Effector CD8-positive, alpha-beta T cell (primary cell): ENCODE data around the gene CLASP1.
"Not testable (repeated sequence)": the region's sequence is repeated elsewhere in the genome, so short reads cannot be mapped to it uniquely, and the experiment has no call there.

Source experiments
- DNase-seq: peaks from one replicate; lab custom pipeline; 2025; lab: John Stamatoyannopoulos, UW

Gene CLASP1

DNA sequence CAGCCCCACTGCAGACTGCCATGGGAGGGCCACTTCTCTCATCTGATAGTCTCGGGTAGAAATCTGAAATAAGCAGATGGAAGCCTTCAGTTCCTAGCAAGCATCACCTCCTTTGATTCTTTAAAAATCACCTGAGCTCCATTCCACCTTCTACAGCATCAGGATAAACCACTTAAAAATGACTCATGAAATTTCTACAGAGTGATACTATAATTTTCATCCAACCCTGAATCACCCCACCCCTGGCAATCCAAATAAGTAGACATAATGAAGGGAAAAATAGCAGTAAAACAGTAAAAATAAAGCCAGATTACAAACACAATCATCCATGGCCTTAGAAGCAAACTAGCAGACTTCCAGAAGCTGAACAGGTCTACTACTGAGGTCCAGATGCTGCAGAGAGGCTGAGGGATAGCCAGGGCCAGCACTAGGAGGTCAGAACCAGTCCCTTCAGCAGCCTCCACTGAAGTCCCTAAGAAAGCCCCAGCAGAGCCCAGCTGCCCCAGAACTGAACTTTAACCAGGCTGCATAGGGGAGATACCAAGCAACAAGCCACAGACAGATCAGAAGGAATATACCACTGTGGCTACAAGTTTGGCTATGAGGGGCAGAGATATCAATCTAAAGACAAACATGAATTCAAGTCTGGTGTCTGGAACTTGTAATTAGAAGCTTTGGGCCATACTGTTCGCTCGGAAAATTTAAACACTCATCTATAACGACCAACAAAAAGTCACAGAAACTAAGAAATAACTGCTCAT, 173.3 kb downstream of the CLASP1 start:
- DNase-seq = no peak

DNA sequence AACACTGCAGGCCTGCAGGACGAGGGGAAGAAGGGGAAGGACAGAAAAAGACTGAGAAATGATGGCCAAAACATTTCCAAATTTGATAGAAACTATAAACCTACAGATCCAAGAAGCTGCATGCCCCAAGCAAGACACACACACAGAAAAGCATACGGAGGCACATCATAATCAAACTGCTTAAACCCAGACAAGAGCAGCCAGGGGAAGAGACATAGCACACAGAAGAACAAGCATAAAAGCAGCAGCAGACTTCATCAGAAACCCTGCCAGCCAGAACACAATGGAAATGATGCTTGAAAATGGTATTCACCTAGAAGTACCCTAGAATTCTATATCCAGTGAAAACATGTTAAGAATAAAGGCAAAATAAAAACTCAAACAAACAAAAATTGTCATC, 175.8 kb downstream of the CLASP1 start:
- no peak for DNase-seq

GRCh38 chr2:121472470-121472993, 176.7 kb downstream of the CLASP1 start:
- DNase-seq = no peak

DNA sequence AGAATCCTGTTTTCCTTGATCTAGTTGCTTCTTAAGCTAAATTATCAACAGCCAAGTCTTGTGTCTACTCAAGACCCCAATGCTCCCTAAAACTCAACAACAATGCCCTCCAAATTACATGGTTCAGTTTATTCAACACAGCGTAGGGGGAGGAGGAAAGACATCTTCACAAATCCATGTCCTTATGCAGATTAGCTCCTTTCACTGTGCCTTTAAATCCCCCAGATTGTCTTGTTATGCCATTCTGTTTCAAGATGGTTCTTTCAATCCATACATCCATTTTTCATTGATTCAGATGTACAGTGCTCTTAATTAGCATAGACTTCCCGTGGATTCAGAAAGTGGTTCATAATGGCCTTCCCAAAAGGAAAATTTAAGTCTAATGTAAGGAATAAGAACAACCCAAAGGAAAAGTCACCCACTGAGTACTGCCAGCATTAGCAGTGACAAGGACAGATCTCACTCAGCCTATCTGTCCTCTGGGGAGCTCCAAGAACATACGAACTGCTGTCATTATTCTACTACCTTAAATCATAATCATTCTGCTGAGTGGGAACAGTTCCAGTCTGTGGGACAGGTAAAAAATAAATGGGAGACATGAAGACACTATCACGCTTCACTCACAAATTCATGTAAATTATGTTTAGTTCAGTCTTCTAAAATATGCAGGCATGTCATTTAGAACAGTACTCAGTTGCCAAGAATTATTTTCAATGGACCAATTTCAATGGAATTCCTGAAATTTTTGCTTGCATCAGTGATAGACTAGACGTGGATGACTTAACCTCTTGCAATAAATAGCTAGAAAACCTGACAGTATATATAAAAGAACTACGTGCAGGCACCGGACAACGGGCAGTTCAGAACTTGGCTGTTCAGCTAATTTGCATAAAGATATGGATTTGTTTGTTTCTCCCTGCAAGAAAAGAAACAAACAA, 177.5 kb downstream of the CLASP1 start:
- DNase-seq = no peak

DNA sequence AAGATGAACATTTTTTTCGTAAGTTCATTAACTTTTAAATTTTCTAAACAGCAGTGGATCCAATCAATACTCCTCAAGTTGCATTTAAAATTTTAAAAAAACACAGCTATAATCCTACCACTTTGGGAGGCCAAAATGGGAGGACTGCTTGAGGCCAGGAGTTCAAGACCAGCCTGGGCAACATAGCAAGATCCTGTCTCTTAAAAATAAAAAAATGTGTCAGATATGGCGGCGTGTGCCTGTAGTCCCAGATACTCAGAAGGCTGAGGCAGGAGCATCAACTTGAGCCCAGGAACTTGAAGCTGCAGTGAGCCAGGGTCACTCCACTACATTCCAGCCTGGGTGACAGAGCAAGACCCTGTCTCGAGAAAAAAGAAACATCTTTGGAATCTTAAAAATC, 178.3 kb downstream of the CLASP1 start:
- no peak for DNase-seq

DNA sequence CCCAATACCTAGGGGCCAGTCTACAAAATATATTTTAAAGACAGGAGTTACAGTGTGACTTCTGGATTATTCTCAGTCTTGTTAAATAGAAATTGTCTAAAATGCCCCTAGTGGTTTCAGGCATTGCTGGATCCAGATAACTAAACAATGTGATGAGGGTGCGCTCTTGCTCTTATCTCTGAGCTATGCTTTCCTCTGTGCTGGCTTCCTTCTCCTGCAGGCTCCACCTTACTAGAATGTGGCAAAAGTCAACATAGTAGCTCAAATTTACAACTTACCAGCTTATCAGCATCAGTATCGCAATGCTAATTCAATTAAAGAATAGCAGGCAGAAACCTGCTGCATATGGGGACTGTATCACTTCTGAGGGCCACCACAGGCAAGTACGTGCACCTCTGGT, 179.9 kb downstream of the CLASP1 start:
- no peak for DNase-seq

- no peak for DNase-seq
These were observed 180.3 kb downstream of the CLASP1 start for GRCh38 chr2:121468936-121469335.

GRCh38 chr2:121459291-121459690, 190.0 kb downstream of the CLASP1 start:
- no peak for DNase-seq

- DNase-seq = no peak
These were observed 192.9 kb downstream of the CLASP1 start for GRCh38 chr2:121456325-121456724.

- DNase-seq = no peak
These were observed 193.8 kb downstream of the CLASP1 start for GRCh38 chr2:121455446-121455845.

DNA sequence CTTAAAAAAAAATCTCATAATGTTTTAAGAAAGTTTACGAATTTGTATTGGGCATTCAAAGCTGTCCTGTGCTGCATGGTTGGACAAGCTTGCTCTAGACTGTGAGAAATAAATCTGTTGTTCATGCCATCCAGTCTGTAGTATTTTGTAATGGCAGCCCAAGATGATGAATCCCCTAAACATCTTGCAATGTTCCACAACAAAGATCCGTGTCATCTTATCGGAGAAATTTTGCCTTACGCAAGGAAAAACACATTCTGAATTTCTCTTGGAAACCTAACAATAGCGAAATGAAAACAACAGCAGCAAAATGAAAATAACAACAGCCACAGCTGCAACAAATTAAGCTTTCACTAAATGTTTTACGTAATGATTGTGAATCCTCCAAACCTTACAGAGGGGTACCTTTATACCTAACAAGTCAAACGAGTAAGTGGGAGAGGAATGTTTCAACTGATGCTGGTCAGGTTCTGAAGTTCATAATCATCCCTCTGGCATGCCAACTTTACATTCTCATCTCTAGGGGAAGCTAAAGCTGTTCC, 194.6 kb downstream of the CLASP1 start:
- no peak for DNase-seq

DNA sequence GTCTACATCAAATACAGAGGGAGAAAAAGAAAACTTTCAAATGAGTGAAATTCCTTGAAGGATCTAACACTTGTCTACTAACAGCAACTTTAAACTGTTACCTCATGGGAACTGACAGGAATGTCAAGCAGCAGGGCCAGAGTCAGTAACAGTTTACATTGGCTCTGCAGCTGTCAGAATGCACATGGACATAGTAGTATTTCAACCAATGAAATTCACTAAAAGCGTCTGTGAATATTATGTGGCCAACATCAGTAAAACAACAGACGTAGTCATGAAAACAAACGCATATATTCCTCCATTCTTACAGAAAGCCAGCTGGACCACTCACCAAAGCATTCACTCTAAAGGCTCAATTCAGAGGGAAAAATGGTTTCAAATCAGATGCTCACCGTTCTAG, 197.9 kb downstream of the CLASP1 start:
- DNase-seq = no peak

DNA sequence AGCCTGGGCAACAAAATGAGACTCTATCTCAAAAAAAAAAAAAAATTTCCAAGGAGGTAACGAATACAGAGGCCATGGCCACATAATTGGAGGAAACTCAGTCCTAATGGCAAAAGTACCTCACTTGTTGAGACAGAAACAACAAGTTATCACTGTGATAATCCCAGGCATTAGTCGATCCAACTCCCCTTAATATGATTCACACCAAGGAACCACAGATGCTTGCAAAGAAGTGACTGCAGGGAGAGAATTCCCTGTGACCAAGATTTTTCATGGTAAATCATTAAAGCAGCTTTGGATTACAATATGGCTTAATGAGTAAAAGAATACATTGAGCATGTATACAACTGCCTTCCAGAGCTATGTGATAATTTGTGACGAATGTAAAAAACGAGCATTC, 199.0 kb downstream of the CLASP1 start:
- no peak for DNase-seq

DNA sequence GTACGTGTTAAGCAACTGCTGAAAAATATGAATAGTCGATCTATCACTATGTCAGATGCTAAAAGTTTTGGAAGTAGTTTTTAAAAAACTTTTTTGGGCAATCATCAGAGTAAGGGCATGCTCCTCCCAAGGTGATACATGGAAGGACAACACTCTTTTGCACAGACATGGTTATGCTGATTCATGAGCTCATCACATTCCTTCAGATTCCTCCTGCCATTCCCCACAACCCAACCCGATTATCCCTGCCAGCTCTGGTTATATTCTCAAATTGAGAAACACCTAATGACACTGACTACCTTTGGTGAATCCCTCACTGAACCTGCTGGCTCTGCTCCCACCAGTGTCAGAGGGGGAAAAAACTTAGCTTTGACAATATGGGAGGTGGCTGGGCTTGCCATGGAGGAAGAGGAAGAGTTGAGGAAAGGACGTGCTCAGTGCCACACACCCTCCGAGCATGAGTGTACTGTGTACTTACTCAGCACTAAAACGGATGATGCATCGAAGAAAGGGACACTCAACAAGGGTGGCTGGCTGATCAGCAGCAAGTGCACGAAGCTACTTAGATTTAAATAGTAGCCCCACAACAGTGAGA, 202.5 kb downstream of the CLASP1 start:
- no peak for DNase-seq

DNA sequence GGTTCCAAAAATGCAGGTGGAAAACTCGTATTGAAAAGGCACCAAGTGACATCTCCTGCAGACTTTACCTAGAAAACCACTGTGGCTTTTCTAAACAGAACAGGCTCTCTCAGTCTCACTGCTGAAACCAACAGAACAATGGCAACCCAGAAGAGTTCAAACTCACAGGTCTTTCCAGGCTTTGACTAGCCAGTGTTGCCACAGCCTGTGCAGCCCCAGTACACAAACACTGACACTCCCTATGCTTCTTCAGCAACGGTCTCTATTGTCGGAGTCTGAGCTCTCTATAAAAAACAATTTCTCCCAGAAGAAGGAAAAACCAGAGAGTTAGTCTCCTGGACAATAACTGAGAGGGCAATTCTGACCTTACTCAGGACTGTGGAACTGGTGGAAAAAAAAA, 206.4 kb downstream of the CLASP1 start:
- DNase-seq = no peak

DNA sequence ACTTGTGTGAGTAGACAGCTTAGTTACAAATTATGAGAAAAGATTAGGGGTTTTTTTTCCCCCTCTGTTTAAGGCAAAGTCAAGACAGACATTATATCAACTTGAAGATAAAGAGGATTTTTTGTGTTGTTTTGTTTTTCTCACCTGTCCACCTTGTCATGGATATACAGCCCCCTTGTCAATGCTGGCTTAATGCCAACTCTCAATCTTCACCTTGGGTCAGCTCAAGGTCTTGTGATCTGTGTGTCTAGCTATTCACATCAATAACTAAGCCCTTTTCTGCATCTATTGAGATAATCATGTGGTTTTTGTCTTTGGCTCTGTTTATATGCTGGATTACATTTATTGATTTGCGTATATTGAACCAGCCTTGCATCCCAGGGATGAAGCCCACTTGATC, 211.0 kb downstream of the CLASP1 start:
- DNase-seq = not testable (repeated sequence)

GRCh38 chr2:121436918-121437317, 212.3 kb downstream of the CLASP1 start:
- DNase-seq = no peak

- DNase-seq = no peak
These were observed 213.5 kb downstream of the CLASP1 start for GRCh38 chr2:121435790-121436189.

- no peak for DNase-seq
These were observed 218.0 kb downstream of the CLASP1 start for GRCh38 chr2:121431214-121431613.

- no peak for DNase-seq
These were observed 219.2 kb downstream of the CLASP1 start for GRCh38 chr2:121429927-121430520.

- no peak for DNase-seq
These were observed 220.0 kb downstream of the CLASP1 start for GRCh38 chr2:121429119-121429903.
